A549 (cell line): ENCODE data around the gene RPS6KA2.

Experiments
- EHMT2 ChIP-seq: fragments of 200-600 bp; sonication (generic); IDR thresholded peaks from 2 replicates; pipeline ENCODE4 v1.6.1; 2016; ENCODE audit warnings: antibody characterized with exemption, low read depth, mild to moderate bottlenecking, moderate library complexity
- HDAC2 ChIP-seq: fragments of 200-600 bp; sonication (generic); IDR thresholded peaks from 2 replicates; pipeline ENCODE4 v1.6.1; 2016
- NFE2L2 ChIP-seq: fragments of 150-350 bp; conservative IDR thresholded peaks from 2 replicates; pipeline ENCODE4 v1.6.1; 2014; ENCODE audit warnings: low read length
- NPAS2 ChIP-seq: fragments of 250-450 bp; sonication (Bioruptor Pico); IDR thresholded peaks from 2 replicates; pipeline ENCODE4 v1.8.0; 2022; ENCODE audit warnings: mild to moderate bottlenecking, moderate library complexity, borderline replicate concordance
- RAD21 ChIP-seq, 2 experiments: fragments of >200 bp in 1 of 2; sonication (Bioruptor Twin) in 1 of 2; formaldehyde crosslinking in 1 of 2; IDR thresholded peaks in 1 of 2; conservative IDR thresholded peaks in 1 of 2; 2 replicates in 1 of 2; 3 replicates in 1 of 2; pipeline ENCODE4 v1.6.1; 2012 to 2018; ENCODE audit warnings: inconsistent platforms in 1 of 2
- RFX5 ChIP-seq: fragments of 450-650 bp; IDR thresholded peaks from 2 replicates; pipeline ENCODE4 v1.7.1; 2014; ENCODE audit warnings: antibody characterized with exemption, mild to moderate bottlenecking, moderate library complexity
- SMC3 ChIP-seq: fragments of >200 bp; sonication (Bioruptor Twin); formaldehyde crosslinking; IDR thresholded peaks from 3 replicates; pipeline ENCODE4 v1.6.1; 2018; ENCODE audit warnings: inconsistent platforms
- TP53 ChIP-seq: fragments of 250-450 bp; sonication (Bioruptor Pico); IDR thresholded peaks from 2 replicates; pipeline ENCODE4 v1.5.0; 2021; ENCODE audit warnings: mild to moderate bottlenecking, moderate library complexity
- TF ChIP-seq, protein P1 (sequence below): fragments of >200 bp; sonication (Bioruptor Twin); formaldehyde crosslinking; IDR thresholded peaks from 3 replicates; pipeline ENCODE4 v1.5.1; 2016

GRCh38 chr6:166389119-166389518, 237.9 kb downstream of the RPS6KA2 start:
- TF ChIP-seq RFX5 = no peak
- TF ChIP-seq, protein P1, sequence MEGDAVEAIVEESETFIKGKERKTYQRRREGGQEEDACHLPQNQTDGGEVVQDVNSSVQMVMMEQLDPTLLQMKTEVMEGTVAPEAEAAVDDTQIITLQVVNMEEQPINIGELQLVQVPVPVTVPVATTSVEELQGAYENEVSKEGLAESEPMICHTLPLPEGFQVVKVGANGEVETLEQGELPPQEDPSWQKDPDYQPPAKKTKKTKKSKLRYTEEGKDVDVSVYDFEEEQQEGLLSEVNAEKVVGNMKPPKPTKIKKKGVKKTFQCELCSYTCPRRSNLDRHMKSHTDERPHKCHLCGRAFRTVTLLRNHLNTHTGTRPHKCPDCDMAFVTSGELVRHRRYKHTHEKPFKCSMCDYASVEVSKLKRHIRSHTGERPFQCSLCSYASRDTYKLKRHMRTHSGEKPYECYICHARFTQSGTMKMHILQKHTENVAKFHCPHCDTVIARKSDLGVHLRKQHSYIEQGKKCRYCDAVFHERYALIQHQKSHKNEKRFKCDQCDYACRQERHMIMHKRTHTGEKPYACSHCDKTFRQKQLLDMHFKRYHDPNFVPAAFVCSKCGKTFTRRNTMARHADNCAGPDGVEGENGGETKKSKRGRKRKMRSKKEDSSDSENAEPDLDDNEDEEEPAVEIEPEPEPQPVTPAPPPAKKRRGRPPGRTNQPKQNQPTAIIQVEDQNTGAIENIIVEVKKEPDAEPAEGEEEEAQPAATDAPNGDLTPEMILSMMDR = no peak
- no peak for TF ChIP-seq NPAS2
- no peak for TF ChIP-seq NFE2L2
- no peak for TF ChIP-seq TP53 (CRISPR knock-in tag)
- no peak for TF ChIP-seq RAD21 (conservative IDR thresholded peaks at IDR 0.05 in 1 of 2, IDR thresholded peaks at IDR 0.05 in 1 of 2)
- TF ChIP-seq SMC3 = no peak
- no peak for TF ChIP-seq HDAC2
- TF ChIP-seq EHMT2 = no peak
